ENCODE data around the gene WWTR1.

WWTR1 gene

GRCh38 chr3:149655826-149656574 is 1.8 kb downstream of the WWTR1 start:
- no peak for DNase-seq (ENCODE audit: low read depth in 2 of 2, low spot score in 1 of 2)

- DNase-seq (ENCODE audit: low read depth in 2 of 2, low spot score in 1 of 2): no peak
Measured at GRCh38 chr3:149654188-149654601, 3.6 kb downstream of the WWTR1 start.

- DNase-seq (ENCODE audit: low read depth in 2 of 2, low spot score in 1 of 2): no peak
Measured at GRCh38 chr3:149653564-149653963, 4.3 kb downstream of the WWTR1 start.

DNA sequence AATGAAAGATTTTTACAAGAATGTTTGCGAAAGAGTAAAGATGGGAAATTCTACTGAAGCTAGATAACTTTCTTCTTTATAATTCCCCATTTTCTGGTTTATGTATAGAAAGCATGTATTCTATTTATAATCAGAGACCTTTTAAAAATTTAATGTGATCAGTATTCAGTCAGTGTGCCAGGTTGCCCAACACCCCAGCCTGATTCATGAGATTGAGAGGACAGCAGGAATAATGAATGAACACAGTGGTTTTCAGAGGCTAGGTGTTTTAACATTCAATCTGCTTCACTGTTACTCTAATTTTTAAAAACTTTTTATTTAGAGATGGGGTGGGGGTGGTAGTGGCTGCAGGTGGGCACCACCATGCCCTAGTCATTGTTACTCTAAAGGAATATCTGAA is 4.7 kb downstream of the WWTR1 start:
- DNase-seq (ENCODE audit: low read depth in 2 of 2, low spot score in 1 of 2): no peak

DNA sequence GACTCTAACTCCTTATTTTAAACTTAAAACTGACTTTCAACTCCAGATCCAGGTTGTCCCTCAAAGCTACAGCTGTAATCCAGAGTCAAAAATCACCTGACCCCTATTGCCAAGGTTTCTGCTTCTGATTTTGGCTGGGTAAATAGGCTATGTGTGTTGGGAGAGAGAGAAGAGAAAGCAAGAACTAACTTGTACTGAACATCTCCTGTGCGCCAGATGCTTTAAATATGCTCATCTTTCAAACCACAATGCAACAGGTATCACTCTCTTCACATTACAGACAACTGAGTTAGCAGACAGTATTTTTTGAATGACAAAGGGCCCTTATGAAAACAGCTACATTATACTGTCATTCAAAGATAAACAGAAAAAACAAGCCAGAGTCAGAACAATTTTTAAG is 7.0 kb downstream of the WWTR1 start:
- no peak for DNase-seq (ENCODE audit: low read depth in 2 of 2, low spot score in 1 of 2)

GRCh38 chr3:149648525-149648924 is 9.3 kb downstream of the WWTR1 start:
- DNase-seq (ENCODE audit: low read depth in 2 of 2, low spot score in 1 of 2): no peak

- no peak for DNase-seq (ENCODE audit: low read depth in 2 of 2, low spot score in 1 of 2)
Measured at GRCh38 chr3:149647812-149648211, 10.0 kb downstream of the WWTR1 start.

GRCh38 chr3:149647285-149647684 is 10.5 kb downstream of the WWTR1 start:
- DNase-seq (ENCODE audit: low read depth in 2 of 2, low spot score in 1 of 2): no peak

- DNase-seq (ENCODE audit: low read depth in 2 of 2, low spot score in 1 of 2): no peak
Measured at GRCh38 chr3:149646181-149646766, 11.6 kb downstream of the WWTR1 start.

DNA sequence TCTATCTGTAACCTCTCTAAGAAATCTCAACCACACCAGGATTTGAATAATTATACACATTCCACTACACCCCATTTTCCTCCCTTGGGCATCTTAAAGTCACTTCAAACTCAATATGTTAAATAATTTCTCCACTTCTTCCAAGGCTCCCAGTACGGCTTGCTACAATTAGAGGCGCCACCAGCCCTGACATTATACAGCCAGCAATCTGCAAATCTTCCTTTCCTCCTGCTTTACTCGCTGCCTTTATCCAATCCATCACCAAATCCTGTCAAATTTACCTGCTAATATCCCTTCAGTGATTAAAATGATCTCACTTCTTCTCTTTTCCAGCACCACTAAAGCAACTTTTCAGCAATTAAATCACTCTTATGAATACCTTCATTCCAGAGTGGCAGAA is 13.9 kb downstream of the WWTR1 start:
- no peak for DNase-seq (ENCODE audit: low read depth in 2 of 2, low spot score in 1 of 2)

GRCh38 chr3:149643482-149643798 is 14.4 kb downstream of the WWTR1 start:
- DNase-seq (ENCODE audit: low read depth in 2 of 2, low spot score in 1 of 2): no peak

DNA sequence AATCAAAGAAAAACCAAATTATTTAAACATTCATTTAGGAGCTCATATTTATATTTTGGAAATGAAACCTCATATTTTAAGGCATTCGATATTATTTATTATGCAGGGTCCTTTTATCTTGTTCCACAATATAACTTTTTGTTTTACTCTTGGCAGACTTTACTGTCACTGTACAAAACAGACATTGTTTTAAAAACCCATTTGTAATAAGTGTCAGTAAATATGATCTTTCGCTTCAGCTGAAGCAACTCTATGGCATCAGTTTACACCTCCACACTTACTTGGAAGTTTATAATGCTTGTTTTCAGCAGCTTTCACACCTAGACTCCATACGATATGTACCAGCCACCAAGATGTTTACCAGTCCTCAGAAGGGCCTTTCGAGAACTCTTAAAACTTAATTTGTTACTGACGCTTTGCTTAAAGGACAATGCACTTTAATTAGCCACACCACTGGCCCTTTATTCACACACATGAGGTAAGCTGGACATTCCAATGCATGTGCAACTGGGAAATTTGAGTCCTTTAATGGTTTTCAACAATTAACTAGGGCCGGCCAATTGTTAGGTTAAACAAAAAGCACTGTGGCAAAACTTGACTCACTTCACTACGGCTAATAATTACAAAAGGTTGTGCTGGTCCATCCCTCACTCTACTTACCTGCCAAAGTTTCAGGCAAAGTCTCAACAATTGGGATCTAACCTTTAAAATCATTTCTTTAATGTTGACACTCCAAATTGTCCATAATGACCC is 16.7 kb downstream of the WWTR1 start:
- DNase-seq (ENCODE audit: low read depth in 2 of 2, low spot score in 1 of 2): no peak

- DNase-seq (ENCODE audit: low read depth in 2 of 2, low spot score in 1 of 2): no peak
Measured at GRCh38 chr3:149639093-149639486, 18.7 kb downstream of the WWTR1 start.

- no peak for DNase-seq (ENCODE audit: low read depth in 2 of 2, low spot score in 1 of 2)
Measured at GRCh38 chr3:149638228-149639092, 19.4 kb downstream of the WWTR1 start.

- no peak for DNase-seq (ENCODE audit: low read depth in 2 of 2, low spot score in 1 of 2)
Measured at GRCh38 chr3:149635396-149635795, 22.4 kb downstream of the WWTR1 start.

- no peak for DNase-seq (ENCODE audit: low read depth in 2 of 2, low spot score in 1 of 2)
Measured at GRCh38 chr3:149634573-149634972, 23.3 kb downstream of the WWTR1 start.

DNA sequence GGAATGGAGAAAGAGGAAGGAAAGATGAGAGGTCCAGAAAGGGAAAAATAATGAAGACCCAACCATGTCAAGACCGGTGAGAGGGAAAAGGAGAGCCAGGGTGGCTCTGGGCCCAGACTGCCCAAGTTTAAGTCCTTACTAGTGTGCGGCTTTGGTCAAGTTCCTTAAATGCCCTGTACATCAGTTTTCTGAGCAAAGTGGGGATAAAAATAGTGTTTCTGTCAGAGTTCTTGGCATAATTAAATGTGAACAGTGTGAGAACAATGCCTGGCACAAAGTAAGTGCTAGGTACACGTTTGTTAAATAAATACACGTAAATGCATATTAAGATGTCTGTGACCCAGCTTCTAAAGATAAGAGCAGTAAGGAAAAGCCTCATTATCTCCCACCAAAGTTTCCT is 23.8 kb downstream of the WWTR1 start:
- no peak for DNase-seq (ENCODE audit: low read depth in 2 of 2, low spot score in 1 of 2)

DNA sequence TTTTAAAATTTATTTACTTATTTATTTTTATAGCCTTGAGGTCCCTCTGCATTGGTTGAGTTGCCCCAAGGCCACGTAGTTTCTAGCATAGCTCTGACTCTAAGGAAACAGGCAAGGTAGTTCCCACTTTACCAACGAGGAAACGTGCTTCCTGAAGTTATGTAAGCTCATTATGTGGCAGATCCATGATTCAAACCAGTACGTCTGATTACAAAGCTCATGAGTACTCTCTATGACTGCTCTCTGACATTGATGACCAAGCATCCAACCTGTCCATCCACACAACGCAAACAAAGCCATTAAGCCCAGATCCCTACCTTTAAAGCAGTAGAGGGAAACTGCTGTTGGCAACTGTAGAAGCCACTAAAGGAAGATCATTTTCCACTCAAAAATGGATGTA is 25.6 kb downstream of the WWTR1 start:
- DNase-seq (ENCODE audit: low read depth in 2 of 2, low spot score in 1 of 2): no peak

DNA sequence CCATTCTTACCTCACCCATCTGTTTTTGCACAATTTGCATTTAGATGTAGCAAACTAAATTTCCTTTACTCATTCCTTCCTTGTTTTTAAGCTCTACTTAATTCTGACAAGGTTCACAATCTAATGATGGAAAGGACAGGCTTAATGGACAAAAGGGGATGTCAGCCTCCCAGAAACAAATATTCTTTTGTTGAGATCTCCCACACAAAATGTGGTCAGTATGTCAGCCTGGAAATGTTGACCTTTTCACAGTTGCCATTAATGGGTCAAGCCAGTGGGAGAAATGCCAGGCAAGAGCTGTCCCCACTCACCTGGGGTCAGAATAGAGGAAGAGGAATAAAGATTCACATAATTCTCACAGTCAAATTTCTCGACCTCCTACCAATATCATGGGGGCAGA is 27.0 kb downstream of the WWTR1 start:
- DNase-seq (ENCODE audit: low read depth in 2 of 2, low spot score in 1 of 2): no peak

GRCh38 chr3:149628957-149629670 is 28.7 kb downstream of the WWTR1 start:
- DNase-seq (ENCODE audit: low read depth in 2 of 2, low spot score in 1 of 2): no peak

DNA sequence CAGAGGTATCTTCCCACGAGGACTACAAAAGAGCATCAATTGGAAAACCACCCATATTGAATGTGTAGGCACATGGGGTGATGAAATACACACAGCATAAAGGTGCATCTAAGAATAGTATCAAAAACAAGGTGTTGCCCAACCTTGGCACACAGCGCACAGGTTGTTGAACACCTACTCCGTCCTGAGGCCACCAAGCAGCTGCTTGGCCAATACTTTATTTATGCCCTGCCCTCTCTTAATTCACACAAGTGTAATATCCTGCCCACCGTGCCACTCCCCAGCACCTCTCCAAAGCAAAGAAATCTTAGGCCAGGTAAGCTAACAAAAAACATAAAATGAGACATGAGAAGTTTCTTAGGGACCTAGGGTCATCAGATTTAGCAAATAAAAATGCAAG is 31.2 kb downstream of the WWTR1 start:
- no peak for DNase-seq (ENCODE audit: low read depth in 2 of 2, low spot score in 1 of 2)
